GM21825 (cell line): Measurements from ENCODE around the gene OAF.

Experiments used
- ATAC-seq: cut with Tn5 transposase; IDR thresholded peaks from one replicate; pipeline ENCODE4 v1.9.1; 2021; ENCODE audit warnings: mild to moderate bottlenecking, moderate library complexity; ENCODE audit not compliant: unreplicated experiment

OAF gene

DNA sequence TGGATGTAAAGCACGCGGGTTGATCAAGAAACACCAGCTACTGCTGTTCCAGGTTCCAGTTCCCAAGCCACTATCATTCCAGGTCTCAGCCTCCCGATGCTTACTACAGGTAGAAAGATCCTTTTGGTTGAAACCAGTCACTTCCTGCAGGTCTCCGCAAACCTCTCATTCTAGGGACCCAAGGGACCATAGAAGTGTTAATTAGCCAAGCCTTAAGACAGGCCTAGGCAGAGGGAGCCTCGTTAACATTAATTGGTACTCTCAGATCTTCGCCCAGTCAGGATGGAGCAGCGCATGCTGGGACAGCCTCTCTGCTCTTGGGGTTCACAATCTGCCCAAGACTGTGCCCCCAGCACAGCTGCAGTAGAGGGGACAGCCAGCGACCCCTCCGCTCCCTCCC lies 11.2 kb upstream of the OAF start:
- ATAC-seq = no peak

DNA sequence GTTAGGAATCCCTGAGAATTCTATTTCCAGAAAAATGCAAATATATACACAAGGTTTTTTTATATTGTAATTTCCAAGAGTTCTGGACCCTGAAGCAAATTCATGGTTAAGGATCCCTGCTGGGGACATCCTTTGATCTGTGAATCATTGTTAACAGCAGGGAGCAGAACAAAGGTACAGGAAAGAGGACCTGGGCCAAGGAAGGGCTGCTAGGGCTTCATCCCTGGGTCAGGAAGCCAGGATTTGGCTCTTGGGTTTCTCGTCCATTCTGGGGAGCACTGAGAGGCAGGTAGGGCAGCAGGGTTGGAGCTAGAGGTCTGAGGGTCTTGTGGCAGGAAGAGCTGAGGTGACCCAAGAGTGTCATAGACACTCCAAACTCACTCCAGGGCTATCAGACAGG lies 10.2 kb upstream of the OAF start:
- ATAC-seq = no peak

GRCh38 chr11:120201653-120202052 lies 9.2 kb upstream of the OAF start:
- ATAC-seq = no peak

GRCh38 chr11:120203626-120204025 lies 7.2 kb upstream of the OAF start:
- ATAC-seq = no peak

- ATAC-seq = no peak
Measured at GRCh38 chr11:120205596-120206161, 5.2 kb upstream of the OAF start.

DNA sequence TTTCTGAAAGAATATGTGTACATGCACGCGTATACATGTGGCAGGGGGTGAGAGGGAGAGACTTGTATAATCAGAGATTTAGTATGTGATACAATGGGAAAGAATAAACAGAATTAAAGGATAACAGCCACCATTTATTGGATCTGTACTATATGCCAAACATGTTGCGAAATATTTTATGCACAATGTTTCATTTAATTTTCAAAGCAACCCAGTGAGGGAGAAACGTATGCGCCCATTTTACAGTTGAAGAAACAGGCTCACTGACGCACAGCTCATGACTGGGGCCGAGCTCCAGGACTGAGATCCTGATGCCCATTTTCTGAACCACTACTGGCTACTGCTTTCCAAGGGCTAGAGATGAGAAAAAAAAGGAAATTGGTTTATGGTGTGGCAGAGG lies 3.3 kb upstream of the OAF start:
- ATAC-seq = no peak

DNA sequence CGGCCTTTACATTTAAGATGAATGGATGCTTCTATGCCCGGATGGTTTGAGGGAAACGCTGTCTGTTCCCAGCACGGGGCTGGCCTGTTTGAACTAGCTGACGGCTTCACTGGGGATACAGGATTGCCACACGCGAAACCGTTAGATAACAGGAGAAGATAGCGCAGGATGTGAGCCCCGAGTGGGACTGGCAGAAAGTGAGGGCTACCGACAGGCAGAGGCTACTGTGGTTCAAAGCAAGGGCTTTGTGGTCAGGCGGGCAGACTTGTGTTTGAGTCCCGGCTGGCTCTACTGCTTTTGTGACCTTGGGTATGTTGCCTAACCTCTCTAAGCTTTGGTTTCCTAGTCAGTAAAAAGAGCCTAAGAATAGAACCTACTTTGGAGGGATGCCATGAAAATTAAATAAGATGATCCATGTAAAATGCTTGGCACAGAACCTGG lies 2.8 kb upstream of the OAF start:
- ATAC-seq = no peak

GRCh38 chr11:120208777-120209176 lies 2.1 kb upstream of the OAF start:
- ATAC-seq = no peak

- no peak for ATAC-seq
Measured at GRCh38 chr11:120209746-120210625, 846 bp upstream of the OAF start.

- no peak for ATAC-seq
Measured at GRCh38 chr11:120211522-120212258, 858 bp downstream of the OAF start.

GRCh38 chr11:120212259-120212878 lies 1.5 kb downstream of the OAF start:
- ATAC-seq = no peak

DNA sequence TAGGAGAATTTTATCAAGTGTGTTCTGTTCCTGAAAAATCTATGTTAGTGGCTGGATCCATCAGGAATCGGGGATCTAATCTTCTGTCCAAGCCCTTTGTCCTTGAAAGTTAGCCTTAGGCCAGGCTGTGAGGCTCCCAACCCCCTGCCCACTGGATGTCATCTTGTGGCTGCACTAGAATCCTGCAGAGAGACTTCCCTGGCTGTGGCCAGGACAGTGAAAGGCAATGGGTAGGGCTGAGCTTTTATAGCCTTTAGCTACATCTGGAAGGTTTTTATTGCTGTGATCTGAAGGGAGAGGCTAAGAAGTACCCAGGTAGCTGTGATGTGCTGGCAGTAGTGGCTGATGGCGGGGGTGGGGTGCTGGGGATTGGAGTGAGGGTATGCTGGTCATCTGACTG lies 2.1 kb downstream of the OAF start:
- ATAC-seq = no peak

DNA sequence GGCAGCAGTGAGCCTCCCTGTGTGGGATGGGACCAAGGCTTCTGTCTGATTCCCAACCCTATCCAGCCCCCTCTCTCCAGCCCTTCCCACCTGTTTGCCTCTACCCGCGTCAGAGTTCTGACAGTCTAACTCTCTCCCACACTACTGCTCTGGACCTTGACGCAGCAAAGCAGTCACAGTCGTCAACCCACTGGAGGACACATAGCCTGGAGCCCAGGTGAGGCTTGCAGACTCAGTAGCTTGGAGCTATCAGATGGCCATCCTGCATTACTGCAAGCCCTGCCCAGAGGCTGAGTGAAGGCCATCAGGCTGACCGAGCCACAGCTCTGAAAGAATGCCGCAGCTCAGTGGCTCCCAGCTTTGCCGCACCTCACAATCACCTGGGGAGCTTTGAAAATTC lies 3.7 kb downstream of the OAF start:
- ATAC-seq = no peak

GRCh38 chr11:120215634-120216033 lies 4.8 kb downstream of the OAF start:
- no peak for ATAC-seq

GRCh38 chr11:120216426-120217102 lies 5.7 kb downstream of the OAF start:
- ATAC-seq = no peak

- no peak for ATAC-seq
Measured at GRCh38 chr11:120217526-120217925, 6.7 kb downstream of the OAF start.

- ATAC-seq = no peak
Measured at GRCh38 chr11:120217941-120218694, 7.3 kb downstream of the OAF start.

GRCh38 chr11:120218695-120219033 lies 7.8 kb downstream of the OAF start:
- ATAC-seq = no peak

- ATAC-seq = no peak
Measured at GRCh38 chr11:120219232-120219937, 8.6 kb downstream of the OAF start.
